Activated CD8-positive, alpha-beta memory T cell treated with anti-CD3 and anti-CD28 coated beads for 1 hour (primary cell): ENCODE data around the gene CADM4.
"Not testable (repeated sequence)": the region's sequence is repeated elsewhere in the genome, so short reads cannot be mapped to it uniquely, and the experiment has no call there.

Source experiments
- DNase-seq, 2 donors: peaks; one replicate each; pipeline ENCODE4 v3.0.0-alpha.2; 2020; ENCODE audit warnings: low read depth in 1 of 2; ENCODE audit errors: extremely low read depth in 1 of 2

The CADM4 gene

GRCh38 chr19:43639519-43640423 lies at the start of gene CADM4:
Gene CADM4 (minus strand): TSS chr19:43639850. CDS start chr19:43639790, 60 bp downstream.
- peak in 1 of 2 donors; percentile 35 for DNase-seq

- no peak for DNase-seq
These were observed 48.5 kb upstream of the CADM4 start for GRCh38 chr19:43688059-43688701.

GRCh38 chr19:43687660-43687997 lies 48.0 kb upstream of the CADM4 start:
- no peak for DNase-seq

GRCh38 chr19:43684326-43684725 lies 44.7 kb upstream of the CADM4 start:
- no peak for DNase-seq

- DNase-seq: no peak
These were observed 44.3 kb upstream of the CADM4 start for GRCh38 chr19:43683905-43684304.

- no peak for DNase-seq
These were observed 43.4 kb upstream of the CADM4 start for GRCh38 chr19:43682824-43683661.

GRCh38 chr19:43682269-43682668 lies 42.6 kb upstream of the CADM4 start:
- DNase-seq: not testable (repeated sequence)

- DNase-seq: no peak
These were observed 42.2 kb upstream of the CADM4 start for GRCh38 chr19:43681821-43682220.

- no peak for DNase-seq
These were observed 39.0 kb upstream of the CADM4 start for GRCh38 chr19:43678512-43679261.

- DNase-seq: no peak
These were observed 36.3 kb upstream of the CADM4 start for GRCh38 chr19:43675906-43676305.

- DNase-seq: no peak
These were observed 35.7 kb upstream of the CADM4 start for GRCh38 chr19:43675269-43675879.

- no peak for DNase-seq
These were observed 34.9 kb upstream of the CADM4 start for GRCh38 chr19:43674596-43674995.

- DNase-seq: no peak
These were observed 34.5 kb upstream of the CADM4 start for GRCh38 chr19:43674183-43674582.

GRCh38 chr19:43673637-43674036 lies 34.0 kb upstream of the CADM4 start:
- no peak for DNase-seq

GRCh38 chr19:43672061-43672679 lies 32.5 kb upstream of the CADM4 start:
- no peak for DNase-seq

- peak; percentile 85 to 90 for DNase-seq
These were observed 28.9 kb upstream of the CADM4 start for GRCh38 chr19:43668406-43669109.

- DNase-seq: no peak
These were observed 28.3 kb upstream of the CADM4 start for GRCh38 chr19:43667876-43668405.

GRCh38 chr19:43667126-43667875 lies 27.7 kb upstream of the CADM4 start:
- no peak for DNase-seq
